Inflammatory macrophage treated with lipopolysaccharide for 4 hours (primary cell): ENCODE measurements around the gene ESR2.
A peak's percentile ranks its signal among the peaks of the same experiment; 100 is the strongest.
"Not testable (repeated sequence)": the region's sequence is repeated elsewhere in the genome, so short reads cannot be mapped to it uniquely, and the experiment has no call there.

Experiments used
- DNase-seq: peaks from one replicate; pipeline ENCODE4 v3.0.0-alpha.2; 2020

The ESR2 gene

DNA sequence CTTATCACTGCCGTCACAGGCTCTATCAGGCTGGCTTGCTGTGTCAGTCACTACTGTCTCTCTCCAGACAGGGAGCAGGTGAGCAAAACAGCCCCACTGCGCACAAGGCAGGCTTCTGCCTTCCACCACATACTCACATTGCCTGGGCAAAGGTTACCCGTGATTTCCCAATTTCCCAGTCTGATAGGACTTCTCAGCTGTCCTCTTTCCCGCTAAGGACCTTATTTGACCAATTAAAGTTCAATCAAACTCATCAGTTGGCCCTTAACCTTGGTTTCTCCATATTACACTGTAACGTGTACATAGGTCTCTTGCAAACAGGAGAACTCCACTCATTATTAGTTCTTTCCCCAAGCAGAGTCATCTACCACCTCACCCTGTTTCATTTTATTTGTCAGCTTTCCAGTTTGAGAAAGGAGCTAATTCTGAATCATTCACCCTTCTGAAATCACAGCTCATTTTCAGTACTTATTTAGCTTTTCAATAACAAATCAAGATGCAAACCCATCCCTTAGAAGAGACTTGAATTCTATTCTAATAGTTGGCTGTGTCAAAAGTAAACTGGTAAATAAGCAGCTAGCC lies 170.8 kb downstream of the ESR2 start:
- no peak for DNase-seq

DNA sequence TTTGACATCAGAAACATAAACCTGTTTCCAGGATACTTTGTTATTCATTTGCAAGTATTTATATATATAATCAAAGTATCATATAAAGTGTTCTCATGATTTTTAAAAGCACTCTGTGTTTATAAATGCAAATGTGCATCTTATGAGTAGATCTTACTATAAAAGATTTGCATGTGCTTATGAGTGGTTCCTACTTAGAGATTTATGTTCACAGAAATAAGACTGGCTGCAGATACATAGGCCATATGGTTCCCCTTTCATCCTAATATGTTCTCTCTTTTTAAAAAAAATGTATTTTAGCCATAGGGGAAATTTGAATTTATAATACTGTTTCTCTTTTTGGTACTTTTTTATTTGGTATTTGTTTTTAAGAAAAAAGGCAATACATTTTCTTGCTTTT lies 174.2 kb downstream of the ESR2 start:
- DNase-seq: no peak

DNA sequence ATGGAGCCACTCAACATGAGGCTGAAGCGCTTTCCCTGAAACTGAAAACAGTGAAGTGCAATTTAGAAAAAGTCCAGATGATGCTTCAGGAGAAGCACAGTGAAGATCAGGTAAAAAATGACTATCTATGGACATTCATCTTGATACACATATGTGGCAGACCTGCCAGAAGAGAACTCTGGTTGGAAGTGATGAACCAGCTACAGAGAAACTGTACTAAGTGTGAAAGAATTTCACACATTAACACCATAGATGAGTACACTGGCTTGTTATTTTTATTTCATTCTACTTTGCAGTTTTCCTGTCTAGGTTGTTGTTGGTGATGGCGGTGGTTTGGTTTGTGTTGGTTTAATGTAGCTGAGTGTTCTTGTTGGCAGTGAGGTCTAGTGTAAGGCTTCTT lies 174.7 kb downstream of the ESR2 start:
- DNase-seq: no peak

DNA sequence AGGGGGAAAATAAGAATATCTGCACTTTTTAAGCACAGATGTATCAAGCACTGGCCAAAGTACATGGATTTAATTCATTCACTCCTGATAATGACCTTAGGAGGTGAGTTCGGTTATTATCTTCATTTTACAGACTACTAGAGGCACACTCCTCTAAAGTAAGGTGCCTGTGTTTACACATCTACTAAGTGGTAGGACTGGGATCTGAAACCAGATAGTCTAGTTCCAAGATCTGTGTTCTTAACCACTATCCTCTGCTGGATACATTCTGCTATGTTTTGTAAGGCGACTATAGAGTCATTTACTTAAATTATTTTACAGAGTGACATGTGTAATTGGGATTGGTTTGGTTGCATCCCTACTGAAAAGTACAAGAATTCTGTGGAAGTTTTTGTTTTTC lies 175.3 kb downstream of the ESR2 start:
- no peak for DNase-seq

DNA sequence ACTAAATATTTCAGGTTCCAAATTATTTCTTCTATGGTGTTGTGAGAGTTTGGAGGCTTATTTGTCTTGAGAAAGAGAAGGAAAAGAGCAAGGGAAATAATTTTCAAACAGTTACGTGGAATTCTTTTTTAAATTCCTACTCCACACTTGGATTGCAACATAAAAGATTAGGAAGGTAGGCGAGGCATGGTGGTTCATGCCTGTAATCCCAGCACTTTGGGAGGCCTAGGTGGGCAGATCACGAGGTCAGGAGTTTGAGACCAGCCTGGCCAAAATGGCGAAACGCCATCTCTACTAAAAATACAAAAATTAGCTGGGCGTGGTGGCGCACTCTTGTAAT lies 175.8 kb downstream of the ESR2 start:
- not testable (repeated sequence) for DNase-seq

DNA sequence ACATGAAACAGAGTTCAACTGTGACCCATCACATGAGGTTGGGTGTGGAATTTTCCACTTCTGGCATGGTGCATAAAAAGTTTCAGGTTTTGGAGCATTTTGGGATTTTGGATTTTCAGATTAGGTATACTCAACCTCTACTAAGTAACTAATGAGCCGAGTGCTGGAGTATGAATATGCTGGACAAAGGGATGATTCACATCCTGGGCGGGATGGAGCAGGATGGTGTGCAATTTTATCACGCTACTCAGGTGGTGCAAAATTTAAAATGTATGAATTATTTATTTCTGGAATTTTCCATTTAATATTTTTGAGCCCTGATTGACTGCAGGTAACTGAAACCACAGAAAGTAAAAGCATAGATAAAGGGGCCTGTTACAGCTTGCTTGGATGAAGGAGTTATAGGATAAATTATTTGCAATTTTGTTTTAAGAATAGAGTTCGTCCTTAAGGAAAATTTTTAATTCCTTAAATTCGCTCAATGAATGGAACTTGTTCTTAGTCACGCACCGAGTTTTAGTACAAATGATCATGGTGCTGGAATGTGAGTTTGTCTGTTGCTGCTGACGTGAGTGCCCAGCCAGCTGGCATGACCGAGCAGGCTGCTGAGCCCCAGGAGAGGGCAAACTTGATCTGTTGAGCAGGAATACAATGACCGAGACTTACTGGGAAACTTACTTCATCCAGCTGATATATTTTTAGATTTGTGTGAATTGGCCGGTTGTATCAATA lies 176.3 kb downstream of the ESR2 start:
- no peak for DNase-seq

DNA sequence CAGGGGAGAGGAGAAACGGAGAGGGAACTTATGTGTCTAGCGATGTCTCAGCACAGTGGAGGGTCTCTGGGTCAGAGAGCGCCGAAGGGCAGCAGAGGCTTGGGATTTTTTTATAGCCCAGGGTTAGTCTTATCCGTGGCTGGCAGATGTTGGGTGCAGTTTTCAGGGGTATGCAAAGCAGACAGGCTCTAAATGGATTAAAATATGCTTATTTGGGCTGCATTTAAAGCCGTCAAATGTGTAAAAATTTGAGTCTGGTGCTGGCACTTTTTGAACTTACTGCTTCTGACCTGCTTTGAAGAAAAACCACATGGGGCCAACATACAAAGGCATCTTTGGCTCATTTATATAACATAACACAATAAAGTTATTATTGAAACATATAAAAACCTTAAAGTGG lies 178.8 kb downstream of the ESR2 start:
- no peak for DNase-seq

DNA sequence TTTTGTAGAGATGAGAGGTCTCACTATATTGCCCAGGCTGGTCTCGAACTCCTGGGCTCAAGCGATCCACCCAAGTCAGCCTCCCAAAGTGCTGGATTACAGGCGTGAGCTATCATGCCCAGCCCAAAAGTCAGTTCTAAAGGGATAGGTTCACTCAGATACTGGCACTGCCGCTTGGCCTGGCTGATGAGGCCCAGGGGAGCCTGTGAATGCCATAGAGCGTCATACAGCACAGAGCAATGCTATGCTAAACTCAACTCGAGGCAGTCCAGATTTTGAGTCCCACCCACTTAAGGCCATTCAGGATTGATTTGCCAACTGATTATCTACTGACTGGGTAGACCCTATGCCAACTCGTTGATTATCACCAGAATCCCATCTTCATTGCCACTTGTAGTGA lies 179.4 kb downstream of the ESR2 start:
- DNase-seq: no peak

DNA sequence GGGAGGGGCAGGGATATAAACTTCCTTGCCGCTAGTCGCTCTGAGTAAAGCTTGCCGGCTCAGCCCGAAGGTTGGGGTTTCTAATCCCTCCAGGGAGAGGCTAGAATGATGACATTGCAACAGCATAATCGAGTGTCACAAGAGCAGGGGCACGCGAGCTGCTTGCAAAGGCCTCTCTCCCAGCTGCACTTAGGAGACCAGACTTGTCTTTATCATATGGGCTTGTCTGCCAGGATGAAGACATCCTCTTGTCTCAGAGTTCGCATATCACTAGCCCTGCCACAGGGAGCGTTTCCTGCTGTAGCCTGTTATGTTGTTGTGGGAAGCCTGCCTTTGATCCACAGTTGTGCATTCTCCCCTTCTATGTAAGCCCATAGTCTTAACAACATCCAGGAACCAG lies 180.0 kb downstream of the ESR2 start:
- no peak for DNase-seq

DNA sequence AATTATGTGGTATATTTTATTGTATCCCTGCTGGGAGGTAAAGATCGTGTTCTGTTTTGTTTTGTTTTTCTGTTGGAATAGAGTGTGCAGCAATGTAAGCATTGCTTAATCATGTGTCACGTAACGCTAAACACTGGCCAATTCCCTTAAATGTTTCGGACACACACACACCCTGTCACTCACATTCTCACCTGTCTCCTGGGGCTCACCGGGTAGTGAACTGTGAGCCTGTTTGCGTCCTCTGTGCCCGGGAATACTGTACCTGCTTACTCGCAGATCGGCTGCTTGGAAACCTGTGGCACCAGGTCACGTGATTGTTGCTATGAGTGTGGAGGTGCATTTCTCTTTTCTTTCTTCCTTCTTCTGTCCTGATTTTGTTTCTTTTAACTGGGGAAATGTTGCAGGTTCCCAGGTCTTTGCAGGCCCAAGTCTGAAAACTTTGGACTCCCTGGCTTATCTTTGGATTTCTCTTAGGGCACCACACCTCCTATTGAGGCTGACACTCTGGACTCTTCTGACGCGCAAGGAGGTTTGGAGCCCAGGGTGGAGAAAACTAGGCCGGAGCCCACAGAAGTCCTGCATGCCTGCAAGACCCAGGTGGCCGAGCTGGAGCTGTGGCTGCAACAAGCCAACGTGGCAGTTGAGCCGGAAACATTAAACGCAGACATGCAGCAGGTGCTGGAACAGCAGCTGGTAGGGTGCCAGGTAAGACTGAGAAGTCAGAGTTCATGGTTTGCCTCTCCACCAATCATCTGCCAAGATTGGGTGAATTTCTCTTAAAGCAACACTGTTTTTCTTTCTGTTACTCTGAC lies 181.1 kb downstream of the ESR2 start:
- DNase-seq: no peak

DNA sequence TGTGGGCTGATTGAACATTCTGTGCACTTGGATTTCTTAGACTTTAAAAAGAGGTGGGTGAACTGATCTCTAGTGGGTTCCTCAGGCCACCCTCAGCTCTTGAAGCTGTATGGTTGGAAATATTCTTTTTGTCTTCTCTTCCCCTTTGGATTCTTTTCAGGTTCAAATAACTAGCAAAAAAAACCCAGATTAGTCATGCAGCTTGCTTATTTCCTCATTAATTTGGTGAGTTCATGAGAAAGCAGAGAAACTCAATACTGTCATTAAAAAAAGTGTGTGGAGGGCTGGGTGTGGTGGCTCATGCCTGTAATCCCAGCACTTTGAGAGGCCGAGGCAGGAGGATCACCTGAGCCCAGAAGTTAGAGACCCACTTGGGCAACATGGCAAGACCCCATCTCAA lies 183.4 kb downstream of the ESR2 start:
- peak; percentile 29 for DNase-seq

DNA sequence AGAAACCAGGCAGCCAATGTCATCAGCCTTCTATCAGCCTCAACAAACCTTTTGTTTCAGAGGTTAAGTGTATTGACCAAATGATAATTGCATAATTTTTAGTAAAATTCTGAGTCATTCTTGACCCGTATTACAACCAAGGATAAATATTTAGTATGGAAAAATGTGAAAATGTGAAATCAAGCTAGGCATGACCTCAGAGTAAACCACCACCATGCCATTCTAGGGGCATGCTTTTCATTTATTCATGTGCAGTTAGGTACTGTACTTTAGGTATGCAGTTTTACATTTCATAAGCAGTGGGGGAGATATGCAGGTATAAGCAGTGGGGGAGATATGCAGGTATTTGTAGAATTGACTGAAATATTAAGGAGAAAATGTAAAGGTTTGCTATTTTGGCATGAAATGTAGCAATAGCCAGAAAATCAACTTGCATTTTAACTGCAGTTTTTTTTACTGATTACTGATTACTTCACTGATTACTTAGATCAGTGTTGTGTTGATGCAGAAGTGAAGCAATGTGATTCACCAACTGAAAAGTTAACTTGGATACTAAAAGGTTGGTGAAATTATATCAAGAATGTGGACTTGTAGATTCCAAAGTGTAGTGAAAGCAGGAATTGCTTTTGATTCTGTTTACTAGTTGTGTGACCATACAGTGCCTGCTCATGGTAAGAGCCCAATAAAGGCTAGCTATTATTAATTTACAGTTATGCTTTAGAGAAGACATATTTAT lies 184.2 kb downstream of the ESR2 start:
- no peak for DNase-seq

DNA sequence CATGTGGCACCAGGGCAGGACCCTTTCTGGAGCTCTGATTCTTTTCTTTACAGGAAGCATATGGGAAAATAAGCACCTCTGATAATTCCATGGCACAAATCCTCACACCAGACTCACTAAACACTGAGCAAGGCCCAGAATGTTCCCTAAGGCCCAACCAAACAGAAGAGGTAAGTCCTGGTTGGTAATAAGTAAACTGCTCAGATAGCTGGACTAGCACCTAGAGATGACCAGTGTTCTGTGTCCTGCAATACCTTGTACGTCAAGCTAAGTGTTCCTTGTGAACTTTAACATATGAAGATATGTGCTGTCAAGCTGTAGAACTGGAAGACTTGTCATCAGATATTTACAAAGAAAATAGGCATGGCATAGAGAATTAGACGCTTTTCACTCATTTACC lies 186.7 kb downstream of the ESR2 start:
- no peak for DNase-seq

DNA sequence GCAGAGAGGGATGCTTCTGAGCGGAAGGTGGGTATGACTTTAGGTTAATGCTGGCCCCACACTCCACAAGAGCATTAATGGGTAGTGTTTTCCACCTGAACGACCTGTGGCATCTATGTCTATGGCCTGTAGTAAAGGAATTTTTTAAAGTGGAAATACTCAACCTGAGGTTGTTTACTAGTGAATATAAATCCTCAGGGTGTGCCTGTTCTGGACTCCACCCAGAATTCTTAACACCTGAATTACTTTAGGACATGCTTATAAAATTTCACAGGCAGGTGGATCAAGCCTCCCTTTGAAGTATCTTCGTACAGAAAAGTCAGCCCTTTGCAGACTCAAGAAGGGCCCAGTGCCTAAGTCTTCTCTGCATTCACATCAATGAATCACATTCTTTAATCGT lies 196.1 kb downstream of the ESR2 start:
- no peak for DNase-seq

DNA sequence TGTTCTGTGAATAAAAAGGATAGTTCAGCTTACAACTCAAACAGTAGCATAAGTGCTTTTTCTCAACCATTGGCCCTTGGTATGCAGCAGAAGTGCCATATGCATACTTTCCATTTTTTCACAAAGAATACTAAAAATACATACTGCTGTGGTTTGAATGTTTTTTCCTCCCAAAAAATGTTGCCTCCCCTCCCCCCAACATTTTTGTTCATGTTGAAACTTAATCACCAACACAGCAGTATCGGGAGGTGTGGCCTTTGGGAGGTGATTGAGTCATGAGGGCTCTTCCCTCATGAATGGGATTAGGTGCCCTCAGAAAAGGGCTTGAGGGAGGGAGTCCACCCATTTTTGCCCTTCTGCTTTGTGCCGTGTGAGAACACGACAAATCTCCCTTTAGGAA lies 198.6 kb downstream of the ESR2 start:
- DNase-seq: no peak

DNA sequence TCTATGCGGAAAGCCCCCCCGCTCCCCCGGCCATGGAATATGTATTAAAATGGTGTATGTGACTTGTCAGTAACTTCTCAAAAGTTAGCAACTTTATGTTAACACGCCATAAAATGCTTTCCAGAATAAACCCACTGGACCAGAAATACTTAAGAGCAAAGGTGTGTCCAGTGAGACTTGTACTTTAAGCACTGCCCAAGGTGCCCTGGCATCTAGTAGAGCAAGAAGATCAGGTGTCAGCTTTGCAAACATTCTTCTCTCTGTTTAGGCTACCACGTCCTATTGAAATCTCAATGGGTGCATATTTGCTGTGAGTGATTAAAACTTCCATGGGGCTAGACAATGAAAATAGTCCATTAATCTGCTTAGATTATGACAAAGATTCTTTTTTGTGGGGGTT lies 201.2 kb downstream of the ESR2 start:
- DNase-seq: no peak

DNA sequence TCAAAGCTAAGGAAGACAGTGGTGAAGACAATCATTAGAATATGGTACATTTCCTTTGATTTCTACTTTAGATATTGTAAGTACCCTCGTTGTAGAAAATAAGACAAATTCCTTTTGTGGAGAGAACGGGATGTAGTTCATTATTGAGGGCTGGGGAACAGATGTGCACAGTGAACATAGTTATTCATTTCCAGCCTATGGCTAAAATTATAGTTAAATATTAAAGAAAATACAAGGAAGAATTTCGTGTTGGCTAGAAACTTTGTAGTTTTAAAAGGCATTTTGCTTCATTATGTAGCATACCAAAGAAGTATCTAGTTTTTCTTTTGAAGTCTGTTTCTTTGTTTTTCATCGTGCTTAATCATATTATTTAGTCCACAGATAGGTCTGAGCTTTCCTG lies 201.8 kb downstream of the ESR2 start:
- no peak for DNase-seq

DNA sequence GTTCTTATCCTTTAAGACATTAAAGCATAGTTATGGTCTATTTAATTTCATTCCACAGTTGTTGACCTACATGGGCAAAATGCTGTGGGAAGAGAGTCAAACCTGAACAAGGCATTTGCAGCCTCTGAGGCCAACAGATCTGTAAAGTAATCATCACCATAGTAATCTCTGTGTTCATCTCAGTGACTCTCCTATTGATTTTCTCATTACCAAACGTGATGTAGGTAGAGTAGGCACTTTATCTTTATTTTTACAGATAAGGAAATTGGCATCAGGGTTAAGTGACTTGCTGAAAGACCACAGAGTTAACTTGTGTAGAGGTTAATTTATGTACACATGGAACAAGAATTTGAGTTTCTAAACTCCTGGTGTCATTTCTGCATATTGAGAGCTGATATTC lies 203.0 kb downstream of the ESR2 start:
- no peak for DNase-seq

DNA sequence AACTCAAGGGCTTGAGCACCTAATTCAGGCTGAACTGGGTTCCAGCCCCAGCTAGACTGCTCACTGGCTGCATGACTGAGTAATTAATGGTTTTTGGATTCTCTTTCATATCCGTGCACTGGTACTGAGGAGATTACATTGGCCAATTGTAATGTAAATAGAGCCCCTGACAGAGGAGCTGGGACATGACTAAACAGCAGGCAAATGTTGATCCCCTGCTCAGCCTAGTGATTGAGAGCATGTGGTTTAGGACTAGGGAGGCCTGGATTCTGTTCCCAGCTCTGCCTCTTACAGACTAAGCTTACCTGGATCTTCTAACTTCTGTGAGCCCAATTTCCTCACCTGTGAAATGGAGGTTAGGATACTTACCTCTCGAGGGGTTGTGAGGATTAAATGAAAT lies 204.3 kb downstream of the ESR2 start:
- DNase-seq: no peak

DNA sequence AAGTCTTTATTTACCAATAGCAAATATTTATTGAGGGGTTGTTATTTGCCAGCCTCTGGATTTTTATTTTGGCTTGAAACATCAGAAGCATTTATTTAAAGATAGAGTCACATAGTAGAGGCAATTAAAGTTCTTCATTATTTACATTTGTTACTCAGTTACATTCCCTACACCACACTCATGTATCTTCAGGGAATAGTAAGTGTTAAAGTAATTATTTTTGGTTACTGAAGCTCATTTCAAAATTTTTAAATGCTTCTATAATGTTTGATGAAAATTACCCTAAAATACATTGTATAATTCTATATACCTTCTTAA lies 205.6 kb downstream of the ESR2 start:
- DNase-seq: no peak

DNA sequence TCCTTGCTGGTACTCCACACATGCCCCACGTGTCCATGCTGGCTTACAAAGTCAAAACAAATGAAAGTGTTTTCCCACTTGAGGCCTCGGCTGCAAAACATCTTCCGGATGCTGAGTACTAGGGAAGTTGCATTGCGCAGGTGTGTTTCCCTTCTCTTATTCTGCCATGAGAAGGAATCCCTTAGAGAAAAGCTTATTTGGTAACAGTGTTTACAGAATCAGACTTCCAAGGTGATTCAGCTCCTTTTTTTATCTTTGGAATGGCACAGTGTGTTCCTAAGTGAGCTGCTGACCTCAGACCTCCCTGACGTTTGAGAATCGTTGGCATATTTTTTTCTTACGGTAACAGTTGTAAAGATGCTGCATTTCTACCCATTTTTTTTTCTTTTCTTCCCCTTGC lies 211.3 kb downstream of the ESR2 start:
- no peak for DNase-seq

DNA sequence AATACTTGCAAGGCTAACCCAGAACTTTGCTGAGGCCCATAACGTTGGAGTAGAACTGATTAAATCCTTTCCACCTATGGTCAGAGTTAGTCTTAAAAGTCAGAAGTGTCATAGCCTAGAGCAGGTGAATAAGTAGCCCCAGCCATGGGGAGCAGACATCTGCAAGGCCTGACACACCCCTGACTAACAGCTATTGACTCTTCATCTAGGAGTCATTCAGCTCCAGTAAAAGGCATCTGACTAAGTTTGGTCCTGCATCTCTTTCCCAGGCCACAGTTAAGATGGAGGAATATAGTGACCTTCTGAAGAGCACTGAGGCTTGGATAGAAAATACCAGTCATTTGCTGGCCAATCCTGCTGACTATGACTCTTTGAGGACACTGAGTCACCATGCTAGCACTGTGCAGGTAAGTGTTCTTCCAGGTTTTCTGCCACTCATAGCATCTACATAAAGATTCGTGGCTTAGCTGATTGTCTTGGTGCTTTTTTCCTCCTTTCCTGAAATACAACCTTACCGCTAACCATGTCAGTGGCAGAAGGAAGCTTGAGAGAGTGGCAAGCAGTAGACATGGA lies 212.9 kb downstream of the ESR2 start:
- no peak for DNase-seq

DNA sequence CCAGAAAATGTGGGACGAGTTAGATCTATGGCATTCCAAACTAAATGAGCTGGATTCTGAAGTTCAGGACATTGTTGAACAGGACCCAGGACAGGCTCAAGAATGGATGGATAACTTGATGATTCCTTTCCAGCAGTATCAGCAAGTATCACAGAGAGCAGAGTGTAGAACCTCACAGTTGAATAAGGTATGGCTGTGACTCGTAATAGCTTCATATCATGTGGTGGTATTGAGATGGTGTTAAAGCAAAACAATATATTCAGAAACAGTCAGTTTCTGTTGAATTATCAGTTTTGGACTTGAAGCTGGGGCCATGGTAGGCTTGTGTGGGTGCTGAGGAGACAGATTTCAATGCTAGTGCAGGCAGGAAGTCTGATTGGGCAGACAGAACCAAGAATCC lies 213.7 kb downstream of the ESR2 start:
- DNase-seq: no peak

DNA sequence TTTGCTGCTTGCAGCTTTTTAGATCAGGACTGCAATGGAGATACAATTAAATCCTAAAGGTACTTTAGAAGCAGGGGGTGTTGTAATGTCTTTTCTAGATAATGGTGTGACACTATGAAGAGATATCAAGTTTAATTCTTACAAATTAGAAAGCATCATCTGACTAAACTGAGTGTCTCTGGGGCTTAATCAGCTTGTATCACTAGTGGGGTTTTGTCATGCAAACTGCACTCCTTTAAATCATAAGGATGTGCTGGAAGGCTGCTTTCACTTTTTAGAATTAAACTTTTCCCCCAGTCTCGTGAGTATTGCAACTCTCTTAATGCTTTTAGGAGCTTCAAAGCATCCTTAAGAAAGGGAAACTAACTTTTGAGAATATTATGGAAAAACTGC lies 218.6 kb downstream of the ESR2 start:
- no peak for DNase-seq
